Neural crest cell (in vitro differentiated cells): ENCODE measurements around the gene MMP21. TPM values are rescaled to one million over a fixed set of nuclear protein-coding genes. Genes with fewer than 3 reads are reported as not detected.

ENCODE experiments used
- DNase-seq: peaks from one replicate; pipeline ENCODE4 v3.0.0; 2021; ENCODE audit warnings: low read depth, mixed read lengths, low spot score
- H3K27ac Mint-ChIP-seq: one replicate; pipeline ENCODE4 v1.8.0; 2021; ENCODE audit warnings: mild to moderate bottlenecking, mixed read lengths; ENCODE audit not compliant: unreplicated experiment
- H3K27me3 Mint-ChIP-seq: 2 replicates; pipeline ENCODE4 v1.8.0; 2021; ENCODE audit warnings: low read depth, mild to moderate bottlenecking, mixed read lengths
- H3K36me3 Mint-ChIP-seq: 2 replicates; pipeline ENCODE4 v1.8.0; 2021; ENCODE audit warnings: low read depth, mild to moderate bottlenecking, mixed read lengths
- H3K4me1 Mint-ChIP-seq: 2 replicates; pipeline ENCODE4 v1.8.0; 2021; ENCODE audit warnings: mixed read lengths
- H3K4me3 Mint-ChIP-seq: one replicate; pipeline ENCODE4 v1.8.0; 2021; ENCODE audit warnings: mild to moderate bottlenecking, mixed read lengths
- H3K9me3 Mint-ChIP-seq: 2 replicates; pipeline ENCODE4 v1.8.0; 2021; ENCODE audit warnings: mixed read lengths
- CTCF ChIP-seq: fragments of 200-600 bp; sonication (generic); conservative IDR thresholded peaks from 2 replicates; pipeline ENCODE4 v1.5.0; 2021; ENCODE audit warnings: antibody characterized with exemption, mild to moderate bottlenecking
- total RNA-seq: library from RNA; stranded (reverse); gene quantifications from 2 replicates; pipeline ENCODE4 v1.2.1, GENCODE V29; 2021

MMP21 gene
- total RNA-seq, 1 donor from 2014 or later, result not detected

GRCh38 chr10:125761961-125762360, 13.7 kb downstream of the MMP21 start:
- DNase-seq, result no peak
- H3K36me3 Mint-ChIP-seq, result peaks cover 28% of the 10 kb centered on the region
- H3K4me3 Mint-ChIP-seq, result no peak overlapping the region
- H3K4me1 Mint-ChIP-seq, result peaks cover 33% of the 10 kb centered on the region
- H3K27me3 Mint-ChIP-seq, result no peaks in the 10 kb centered on the region
- H3K9me3 Mint-ChIP-seq, result no peaks in the 10 kb centered on the region
- no peak for TF ChIP-seq CTCF
- H3K27ac Mint-ChIP-seq, result no peak overlapping the region

GRCh38 chr10:125757742-125758141, 17.9 kb downstream of the MMP21 start:
- no peaks in the 10 kb centered on the region for H3K9me3 Mint-ChIP-seq
- peaks cover 38% of the 10 kb centered on the region for H3K36me3 Mint-ChIP-seq
- TF ChIP-seq CTCF, result no peak
- peak overlapping the region; percentile 65 for H3K27ac Mint-ChIP-seq
- H3K4me1 Mint-ChIP-seq, result peaks cover 27% of the 10 kb centered on the region
- no peaks in the 10 kb centered on the region for H3K27me3 Mint-ChIP-seq
- H3K4me3 Mint-ChIP-seq, result no peak overlapping the region
- DNase-seq, result no peak

GRCh38 chr10:125756853-125757487, 18.7 kb downstream of the MMP21 start:
- DNase-seq, result no peak
- peaks cover 20% of the 10 kb centered on the region for H3K4me1 Mint-ChIP-seq
- no peak overlapping the region for H3K4me3 Mint-ChIP-seq
- H3K9me3 Mint-ChIP-seq, result no peaks in the 10 kb centered on the region
- no peak overlapping the region for H3K27ac Mint-ChIP-seq
- peaks cover 41% of the 10 kb centered on the region for H3K36me3 Mint-ChIP-seq
- no peak for TF ChIP-seq CTCF
- no peaks in the 10 kb centered on the region for H3K27me3 Mint-ChIP-seq

GRCh38 chr10:125756196-125756595, 19.4 kb downstream of the MMP21 start:
- Mint-ChIP-seq H3K4me1 (peaks cover 12% of the 10 kb centered on the region), H3K27ac (no peak overlapping the region), H3K27me3 (no peaks in the 10 kb centered on the region), H3K4me3 (no peak overlapping the region), H3K36me3 (peaks cover 40% of the 10 kb centered on the region), H3K9me3 (no peaks in the 10 kb centered on the region)
- no peak for DNase-seq
- no peak for TF ChIP-seq CTCF

- Mint-ChIP-seq H3K27me3 (no peaks in the 10 kb centered on the region), H3K4me3 (no peak overlapping the region), H3K4me1 (no peaks in the 10 kb centered on the region), H3K36me3 (peaks cover 21% of the 10 kb centered on the region), H3K9me3 (no peaks in the 10 kb centered on the region), H3K27ac (no peak overlapping the region)
- TF ChIP-seq CTCF, result no peak
- no peak for DNase-seq
These were observed 28.2 kb downstream of the MMP21 start for GRCh38 chr10:125747417-125747816.
